CD4-positive, alpha-beta T cell treated with Interleukin-2 at 100 ng/mL for 4 hours (primary cell): ENCODE data around the gene KSR2.
"Not testable (repeated sequence)": the region's sequence is repeated elsewhere in the genome, so short reads cannot be mapped to it uniquely, and the experiment has no call there.

Experiments
- DNase-seq: peaks from one replicate; pipeline ENCODE4 v3.0.0-alpha.2; 2020; ENCODE audit warnings: low spot score

The KSR2 gene

DNA sequence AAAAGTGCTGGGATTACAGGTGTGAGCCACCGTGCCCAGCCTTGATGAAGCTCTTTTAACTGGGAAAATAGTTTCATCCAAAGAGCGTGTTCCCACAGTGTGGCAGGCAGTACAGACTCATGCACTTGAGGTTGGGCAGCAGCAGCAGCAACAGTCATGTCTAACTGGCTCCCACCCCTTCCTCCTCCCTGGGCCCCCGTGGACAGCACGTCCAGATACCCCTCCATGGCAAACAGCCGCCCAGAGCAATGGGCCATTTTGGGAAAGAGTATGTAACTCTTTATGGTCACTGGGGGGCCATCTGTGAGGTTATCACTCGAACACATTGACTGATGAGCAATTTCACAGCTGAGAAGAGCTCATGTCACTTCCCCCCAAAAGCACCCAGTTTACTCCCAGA lies 328.3 kb downstream of the KSR2 start:
- DNase-seq: no peak

DNA sequence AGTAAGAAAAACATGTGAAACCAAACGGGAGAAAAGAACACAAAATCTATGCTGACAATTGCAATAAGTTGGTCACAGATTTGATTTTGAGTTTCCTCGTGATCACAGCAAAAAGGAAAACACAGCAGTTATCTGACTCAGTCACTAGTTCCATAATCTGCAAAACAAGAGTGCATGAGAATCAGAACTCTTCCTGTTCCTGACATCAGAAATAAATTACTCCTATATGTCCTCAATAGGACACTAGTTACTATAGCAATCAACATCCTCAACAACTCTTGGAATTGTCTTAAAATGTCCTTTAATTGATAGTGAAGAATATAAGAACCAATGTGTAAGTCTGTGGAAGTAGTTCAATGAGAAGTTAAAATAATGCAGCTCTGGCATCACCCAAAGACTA lies 339.3 kb downstream of the KSR2 start:
- no peak for DNase-seq

DNA sequence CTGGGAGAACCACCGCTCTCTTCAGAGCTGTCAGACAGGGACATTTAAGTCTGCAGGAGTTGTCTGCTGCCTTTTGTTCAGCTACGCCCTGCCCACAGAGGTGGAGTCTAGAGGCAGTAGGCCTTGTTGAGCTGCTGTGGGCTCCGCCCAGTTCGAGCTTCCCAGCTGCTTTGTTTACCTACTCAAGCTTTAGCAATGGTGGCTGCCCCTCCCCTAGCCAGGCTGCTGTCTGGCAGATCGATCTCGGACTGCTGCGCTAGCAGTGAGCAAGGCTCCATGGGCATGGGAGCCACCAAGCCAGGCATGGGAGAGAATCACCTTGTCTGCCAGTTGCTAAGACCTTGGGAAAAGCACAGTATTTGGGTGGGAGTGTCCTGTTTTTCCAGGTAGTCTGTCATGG lies 340.1 kb downstream of the KSR2 start:
- DNase-seq: not testable (repeated sequence)

DNA sequence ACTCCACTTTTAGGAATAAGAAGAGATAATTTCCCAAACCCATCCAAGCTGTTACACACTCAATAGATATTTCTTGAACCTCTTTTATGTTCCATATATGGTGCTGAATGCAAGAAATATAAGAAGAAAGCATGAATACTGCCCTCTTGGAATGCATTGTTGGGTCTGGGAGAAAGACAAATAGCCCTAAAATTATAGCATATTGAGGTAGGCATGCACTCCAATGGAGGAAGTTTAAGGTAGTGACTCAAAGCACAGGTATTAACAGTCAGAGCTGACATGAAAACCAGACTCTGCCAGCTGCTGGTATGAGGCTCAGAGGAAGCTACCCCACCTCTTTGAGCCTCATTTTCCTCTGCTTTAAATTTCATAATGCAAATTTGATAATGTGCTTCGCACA lies 346.0 kb downstream of the KSR2 start:
- DNase-seq: no peak

- no peak for DNase-seq
Measured at GRCh38 chr12:117622087-117622486, 346.7 kb downstream of the KSR2 start.

DNA sequence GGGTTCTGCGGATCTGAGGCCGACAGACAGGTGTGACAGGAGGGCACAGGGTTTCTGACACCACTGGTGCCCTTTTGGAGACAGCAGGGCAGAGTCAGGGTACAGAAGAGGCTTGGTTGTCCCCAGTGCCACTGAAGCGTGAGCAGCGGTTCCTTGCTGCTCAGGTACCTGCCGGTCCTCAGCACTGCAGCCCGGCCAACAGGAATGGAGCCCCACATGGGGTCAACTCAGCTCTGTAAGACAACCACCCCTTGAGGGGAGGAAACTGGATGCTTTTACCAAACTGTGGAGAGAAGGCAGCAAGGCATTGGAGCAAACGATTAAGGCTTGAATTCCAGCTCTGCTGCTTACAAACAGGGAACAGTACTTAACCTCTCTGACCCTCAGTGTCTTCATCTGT lies 361.0 kb downstream of the KSR2 start:
- no peak for DNase-seq

GRCh38 chr12:117606945-117607344 lies 361.8 kb downstream of the KSR2 start:
- no peak for DNase-seq

DNA sequence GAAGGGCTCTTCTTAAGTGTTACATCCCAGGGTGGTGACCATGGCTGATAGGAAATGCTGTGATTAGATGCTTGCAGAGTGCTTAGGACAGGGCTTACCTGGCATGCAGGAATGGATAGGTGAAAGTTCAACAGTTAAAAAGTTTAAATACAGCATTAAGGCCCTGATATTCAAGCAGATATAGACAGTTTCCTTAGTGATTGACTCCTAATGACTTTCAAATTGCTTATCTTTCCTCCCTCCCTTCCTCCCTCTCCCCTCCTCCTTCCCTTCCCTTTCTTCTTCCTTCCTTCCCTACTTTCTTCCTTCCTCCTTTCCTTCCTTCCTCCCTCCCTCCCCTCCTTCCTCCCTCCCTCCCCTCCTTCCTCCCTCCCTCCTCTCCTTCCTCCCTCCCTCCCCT lies 362.8 kb downstream of the KSR2 start:
- DNase-seq: no peak

- no peak for DNase-seq
Measured at GRCh38 chr12:117603316-117604113, 365.3 kb downstream of the KSR2 start.

GRCh38 chr12:117599849-117600248 lies 368.9 kb downstream of the KSR2 start:
- DNase-seq: no peak

DNA sequence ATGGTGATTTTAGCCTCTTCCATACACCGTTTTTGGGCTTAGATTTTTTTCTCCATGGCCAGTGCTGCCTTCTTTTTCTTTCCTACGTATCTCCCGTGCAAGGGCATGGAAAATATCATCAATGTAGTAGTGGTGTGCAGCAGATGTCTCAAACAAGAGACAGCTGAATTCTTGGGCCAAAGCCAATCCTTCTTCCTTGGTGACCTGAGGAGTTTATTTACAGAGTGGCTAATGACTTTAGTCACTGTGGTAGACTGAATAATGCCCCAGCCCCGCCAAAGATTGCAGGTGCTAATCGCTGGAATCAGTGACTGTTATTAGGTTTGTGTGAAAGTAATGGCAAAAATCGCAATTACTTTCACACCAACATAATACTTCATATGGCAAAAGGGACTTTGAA lies 371.8 kb downstream of the KSR2 start:
- DNase-seq: no peak

GRCh38 chr12:117595751-117596150 lies 373.0 kb downstream of the KSR2 start:
- no peak for DNase-seq

DNA sequence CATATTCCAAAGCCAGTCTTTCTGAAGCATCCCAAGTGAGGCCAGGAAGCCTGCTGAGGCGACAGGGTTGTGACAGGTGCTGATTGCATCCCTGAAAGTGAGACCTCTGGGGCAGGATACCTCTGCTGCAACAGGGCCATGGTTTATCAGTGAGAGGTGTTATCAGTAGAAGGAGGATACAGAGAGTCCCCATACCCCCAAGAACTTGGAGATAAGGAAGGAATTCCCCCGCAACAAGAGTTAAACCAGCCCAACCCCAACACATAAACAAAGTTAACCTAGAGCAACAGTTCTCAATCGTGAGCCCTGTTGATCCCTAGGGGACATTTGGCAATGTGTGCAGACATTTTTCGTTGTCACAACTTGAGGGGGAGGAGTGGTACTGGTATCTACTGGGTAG lies 374.3 kb downstream of the KSR2 start:
- no peak for DNase-seq

DNA sequence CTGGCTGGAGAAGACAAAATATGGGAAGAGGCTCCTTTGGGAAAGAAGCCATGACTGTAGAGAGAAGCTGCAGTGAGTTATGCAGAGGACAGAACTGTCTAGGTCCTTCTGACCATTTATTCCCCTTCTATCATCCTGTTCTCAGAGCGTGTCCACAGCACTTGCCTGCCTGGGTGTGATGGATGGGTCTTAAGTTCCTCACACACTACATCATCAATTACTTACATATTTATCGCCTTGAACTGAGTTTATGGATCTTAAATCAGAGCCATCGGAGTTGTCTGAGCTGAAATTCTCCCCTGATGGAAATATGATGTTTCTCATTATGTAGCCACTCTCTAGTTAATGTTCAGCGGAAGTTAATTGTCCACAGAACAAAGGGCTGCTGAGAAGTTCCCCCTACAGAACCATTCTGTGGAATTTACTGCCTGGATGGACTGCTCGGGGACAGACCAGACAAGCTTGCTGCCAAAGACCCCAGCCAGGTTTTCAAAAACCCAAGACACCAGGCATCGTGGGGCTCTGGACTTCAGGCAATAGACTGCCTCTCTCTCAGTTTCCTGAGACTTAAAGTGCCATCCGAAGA lies 374.9 kb downstream of the KSR2 start:
- no peak for DNase-seq

DNA sequence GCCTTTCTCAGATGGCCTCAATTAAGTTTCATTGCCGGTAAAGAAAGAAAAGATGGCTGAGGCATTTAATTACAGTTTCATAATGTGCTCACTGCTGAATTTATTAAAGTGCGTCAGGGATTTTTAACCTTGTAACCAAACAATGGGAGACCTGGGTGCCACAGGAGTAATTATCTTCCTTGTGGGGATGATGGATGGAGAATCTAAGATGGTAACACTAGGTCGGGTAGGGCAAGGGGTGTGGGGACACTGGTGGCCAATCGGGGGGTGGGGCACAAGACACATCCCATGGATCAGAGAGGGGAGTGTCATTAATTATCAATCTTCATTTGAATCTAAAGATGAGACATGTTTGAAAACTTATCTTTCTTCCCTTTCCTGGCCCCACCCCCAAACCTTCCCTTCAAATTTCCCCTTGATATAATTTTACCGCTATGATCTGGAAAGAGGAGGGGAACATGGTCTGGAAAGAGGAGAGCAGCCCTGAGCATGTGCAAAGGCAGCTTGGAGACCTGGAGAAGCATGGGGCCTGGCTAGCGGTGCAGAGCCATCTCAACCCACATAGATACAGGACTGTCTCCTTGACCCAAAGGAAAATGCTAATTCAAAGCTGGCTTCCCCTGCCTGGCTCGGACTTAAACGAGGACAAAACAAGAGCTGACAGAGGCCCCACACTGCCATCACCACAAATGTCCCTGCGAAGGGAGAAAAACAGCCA lies 376.0 kb downstream of the KSR2 start:
- no peak for DNase-seq

GRCh38 chr12:117590999-117591398 lies 377.8 kb downstream of the KSR2 start:
- no peak for DNase-seq

- DNase-seq: no peak
Measured at GRCh38 chr12:117590386-117590785, 378.4 kb downstream of the KSR2 start.

DNA sequence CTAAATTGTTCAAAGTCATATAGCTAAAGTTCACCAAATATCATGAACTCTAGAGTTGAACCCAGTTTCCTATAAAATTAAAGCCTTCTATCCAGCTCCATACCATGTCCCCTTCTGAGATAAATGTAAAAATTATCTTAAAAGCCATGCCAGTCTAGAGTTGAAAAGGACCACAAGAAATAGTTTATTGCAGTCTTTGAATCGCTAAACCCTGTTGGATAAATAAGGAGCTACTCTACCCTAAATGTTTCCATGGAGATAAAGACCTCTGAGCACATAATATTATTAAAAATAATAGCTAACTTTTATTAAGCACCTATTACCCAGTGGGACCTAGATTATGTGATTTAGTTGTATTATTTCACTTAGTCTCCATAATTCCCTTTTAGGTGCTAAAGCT lies 379.8 kb downstream of the KSR2 start:
- DNase-seq: no peak

DNA sequence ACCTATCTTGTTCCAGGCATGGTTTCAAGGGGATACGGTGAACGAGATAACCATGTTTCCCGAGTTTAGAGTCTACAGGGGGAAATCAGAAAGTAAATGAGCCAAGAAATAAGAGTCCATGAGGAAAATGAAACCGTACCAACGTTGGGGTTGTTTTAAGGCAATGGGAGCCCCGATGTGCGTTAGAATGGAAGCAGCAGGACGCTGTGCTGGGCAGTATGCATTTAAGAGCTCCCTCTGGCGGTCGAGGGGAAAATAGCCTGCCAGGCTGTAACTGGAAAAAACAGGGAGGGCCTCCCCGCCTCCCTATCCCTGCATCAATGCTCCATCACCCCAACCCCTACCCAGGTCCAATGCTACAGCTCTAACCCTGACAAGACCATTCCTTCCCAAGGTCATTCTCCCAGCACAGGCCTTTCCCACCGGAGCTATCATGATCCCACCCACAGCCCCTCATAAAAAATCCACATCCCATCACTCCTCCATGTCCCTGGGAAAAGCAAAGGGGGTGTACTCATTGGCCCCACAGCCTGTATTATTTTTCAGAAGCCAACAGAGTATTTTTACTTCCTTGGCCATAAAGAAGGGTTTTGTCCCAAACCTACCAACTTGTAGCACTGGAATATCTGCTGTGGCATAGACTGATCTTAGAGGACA lies 381.0 kb downstream of the KSR2 start:
- peak; percentile 30 for DNase-seq

DNA sequence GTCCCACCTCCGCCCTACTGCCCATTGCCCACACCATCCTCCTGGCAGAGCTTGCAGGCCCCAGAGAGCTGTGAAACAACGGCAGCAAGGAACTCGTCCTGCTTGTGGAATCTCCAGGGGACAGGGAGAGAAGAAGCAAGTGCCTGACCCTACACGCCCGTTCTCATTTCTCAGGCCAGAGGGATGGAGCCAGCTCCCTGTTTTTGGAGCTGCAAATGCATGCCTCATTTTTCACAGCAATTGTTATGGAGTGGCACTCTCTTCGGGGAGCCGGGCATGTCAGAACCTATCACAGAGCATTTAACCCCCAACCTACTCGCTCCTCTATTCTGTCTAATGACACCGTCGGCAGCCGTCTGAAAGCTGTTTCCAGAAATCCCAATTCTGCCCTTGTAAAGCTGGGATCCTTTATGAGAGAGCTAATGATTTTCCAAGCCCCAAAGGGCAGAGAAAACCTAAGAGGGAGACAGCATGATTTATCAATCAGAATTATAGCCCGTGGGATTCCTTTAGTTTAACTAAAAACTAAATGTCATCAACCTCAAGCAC lies 385.0 kb downstream of the KSR2 start:
- DNase-seq: no peak

GRCh38 chr12:117583092-117583491 lies 385.7 kb downstream of the KSR2 start:
- no peak for DNase-seq

DNA sequence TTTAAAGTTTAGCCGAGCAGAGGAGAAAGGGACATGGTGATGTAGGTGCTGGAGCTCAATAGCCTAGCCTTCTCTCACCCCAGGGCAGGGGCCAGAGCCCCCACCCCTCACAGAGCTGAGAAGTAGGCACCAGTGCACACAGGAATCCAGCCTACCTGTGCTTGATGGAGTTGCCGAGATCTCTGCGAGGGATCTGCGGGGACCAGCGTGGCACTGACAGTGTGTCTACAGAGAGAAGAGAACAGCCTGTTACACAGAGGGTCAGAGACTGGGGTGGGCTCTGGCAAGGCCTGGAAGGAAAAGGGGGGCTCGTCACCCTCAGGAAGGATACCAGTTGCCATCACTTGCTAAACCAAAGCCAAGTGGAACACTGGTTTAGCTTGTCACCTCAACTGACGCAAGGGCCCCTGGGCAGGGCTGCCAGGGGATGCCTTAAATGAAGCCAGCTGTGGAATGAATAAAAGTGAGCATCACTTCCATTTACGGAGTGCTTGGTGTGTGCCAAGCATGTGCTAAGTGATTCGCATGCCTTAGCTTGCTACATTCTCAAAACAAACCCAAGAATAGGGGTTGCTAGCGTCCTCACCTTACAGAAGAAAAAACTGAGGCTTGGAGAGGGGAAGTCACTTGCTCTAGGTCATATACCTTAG lies 386.5 kb downstream of the KSR2 start:
- DNase-seq: no peak
